H9 (cell line): ENCODE results near the gene TCF4. TPM values are rescaled to one million over a fixed set of nuclear protein-coding genes. Genes with fewer than 3 reads are reported as not detected.

Experiments
- DNase-seq: peaks from one replicate; pipeline ENCODE4 v3.0.0-alpha.2; 2017
- H2AFZ ChIP-seq: one replicate; pipeline ENCODE4 v1.6.1; 2013; ENCODE audit warnings: mild to moderate bottlenecking, low read length, control low read depth, moderate library complexity
- H2AK5ac ChIP-seq: 2 replicates; pipeline ENCODE4 v1.6.1; 2013; ENCODE audit warnings: low read length, control low read depth, mixed read lengths; ENCODE audit not compliant: insufficient read length
- H2BK120ac ChIP-seq: one replicate; pipeline ENCODE4 v1.6.1; 2013; ENCODE audit warnings: low read depth, mild to moderate bottlenecking, low read length, control low read depth, inconsistent platforms; ENCODE audit not compliant: poor library complexity, severe bottlenecking
- H2BK12ac ChIP-seq: 2 replicates; pipeline ENCODE4 v1.6.1; 2013; ENCODE audit warnings: low read length, control low read depth, mixed read lengths, low read depth; ENCODE audit not compliant: insufficient read length
- H2BK15ac ChIP-seq: 2 replicates; pipeline ENCODE4 v1.6.1; 2013; ENCODE audit warnings: low read depth, low read length, control low read depth
- H2BK20ac ChIP-seq: one replicate; pipeline ENCODE4 v1.6.1; 2013; ENCODE audit warnings: low read depth, mild to moderate bottlenecking, low read length, control low read depth, inconsistent platforms; ENCODE audit not compliant: poor library complexity, severe bottlenecking
- H2BK5ac ChIP-seq: 2 replicates; pipeline ENCODE4 v1.6.1; 2013; ENCODE audit warnings: low read length, control low read depth, mixed read lengths; ENCODE audit not compliant: insufficient read length
- H3K14ac ChIP-seq: 2 replicates; pipeline ENCODE4 v1.6.1; 2013; ENCODE audit warnings: low read length, control low read depth; ENCODE audit not compliant: insufficient read depth
- H3K18ac ChIP-seq: 2 replicates; pipeline ENCODE4 v1.6.1; 2013; ENCODE audit warnings: low read depth, mild to moderate bottlenecking, mixed read lengths, low read length, control low read depth; ENCODE audit not compliant: insufficient read length
- H3K23ac ChIP-seq: 2 replicates; pipeline ENCODE4 v1.6.1; 2013; ENCODE audit warnings: low read length, control low read depth, mixed read lengths, low read depth; ENCODE audit not compliant: insufficient read length
- H3K23me2 ChIP-seq: 2 replicates; pipeline ENCODE4 v1.6.1; 2013; ENCODE audit warnings: low read depth, mild to moderate bottlenecking, mixed read lengths, low read length, control low read depth; ENCODE audit not compliant: insufficient read length, poor library complexity, severe bottlenecking
- H3K27ac ChIP-seq: 2 replicates; pipeline ENCODE4 v1.5.1; 2013; ENCODE audit warnings: low read length, control low read depth, mixed read lengths, low read depth; ENCODE audit not compliant: insufficient read length
- H3K27me3 ChIP-seq: 2 replicates; pipeline ENCODE4 v1.6.1; 2013; ENCODE audit warnings: low read length, control low read depth, inconsistent platforms; ENCODE audit not compliant: insufficient read depth
- H3K4ac ChIP-seq: 2 replicates; pipeline ENCODE4 v1.6.1; 2013; ENCODE audit warnings: low read depth, mild to moderate bottlenecking, control low read depth, inconsistent platforms, low read length, moderate library complexity
- H3K4me1 ChIP-seq: 2 replicates; pipeline ENCODE4 v1.6.1; 2013; ENCODE audit warnings: low read length, control low read depth, inconsistent platforms; ENCODE audit not compliant: insufficient read depth
- H3K4me2 ChIP-seq: 2 replicates; pipeline ENCODE4 v1.6.1; 2013; ENCODE audit warnings: low read length, control low read depth, mixed read lengths; ENCODE audit not compliant: insufficient read length, insufficient read depth
- H3K56ac ChIP-seq: 2 replicates; pipeline ENCODE4 v1.6.1; 2013; ENCODE audit warnings: low read depth, mild to moderate bottlenecking, mixed read lengths, low read length, control low read depth; ENCODE audit not compliant: insufficient read length
- H3K79me1 ChIP-seq: 2 replicates; pipeline ENCODE4 v1.6.1; 2013; ENCODE audit warnings: low read depth, mild to moderate bottlenecking, moderate library complexity, low read length, control low read depth, inconsistent platforms; ENCODE audit not compliant: insufficient read depth, poor library complexity, severe bottlenecking
- H3K79me2 ChIP-seq: 2 replicates; pipeline ENCODE4 v1.6.1; 2013; ENCODE audit warnings: low read length, control low read depth, inconsistent platforms; ENCODE audit not compliant: insufficient read depth
- H3K9ac ChIP-seq: 2 replicates; pipeline ENCODE4 v1.6.1; 2013; ENCODE audit warnings: low read length, control low read depth, mixed read lengths; ENCODE audit not compliant: insufficient read length; ENCODE audit errors: extremely low read depth
- H3K9me3 ChIP-seq: one replicate; pipeline ENCODE4 v1.6.1; 2013; ENCODE audit warnings: low read depth, low read length, inconsistent platforms; ENCODE audit not compliant: control insufficient read depth
- H3T11ph ChIP-seq: one replicate; pipeline ENCODE4 v1.6.1; 2013; ENCODE audit warnings: mild to moderate bottlenecking, low read length, control low read depth, inconsistent platforms
- H4K20me1 ChIP-seq: one replicate; pipeline ENCODE4 v1.6.1; 2013; ENCODE audit not compliant: control insufficient read depth, insufficient read length, insufficient read depth
- H4K5ac ChIP-seq: 2 replicates; pipeline ENCODE4 v1.6.1; 2013; ENCODE audit warnings: low read depth, mild to moderate bottlenecking, mixed read lengths, low read length, control low read depth; ENCODE audit not compliant: insufficient read length
- H4K8ac ChIP-seq: replicated peaks from 2 replicates; pipeline ENCODE4 v1.6.1; 2013; ENCODE audit warnings: low read length, control low read depth, mixed read lengths, low read depth; ENCODE audit not compliant: insufficient read length
- H4K91ac ChIP-seq: 2 replicates; pipeline ENCODE4 v1.6.1; 2013; ENCODE audit warnings: low read depth, mild to moderate bottlenecking, moderate library complexity, mixed read lengths, low read length, control low read depth; ENCODE audit not compliant: insufficient read length
- H3K27ac Mint-ChIP-seq, 3 experiments: 2 replicates in 2 of 3; 3 replicates in 1 of 3; pipeline ENCODE4 v1.8.0; 2020 to 2021; ENCODE audit warnings: mixed read lengths in 3 of 3, mild to moderate bottlenecking in 1 of 3, moderate library complexity in 1 of 3
- H3K27me3 Mint-ChIP-seq: 2 replicates; pipeline ENCODE4 v1.8.0; 2021; ENCODE audit warnings: low read depth, mild to moderate bottlenecking, moderate library complexity, mixed read lengths
- H3K36me3 Mint-ChIP-seq, 3 experiments: 2 replicates in 2 of 3; 3 replicates in 1 of 3; pipeline ENCODE4 v1.8.0; 2020 to 2021; ENCODE audit warnings: low read depth in 3 of 3, mixed read lengths in 3 of 3; ENCODE audit not compliant: insufficient read depth in 1 of 3
- H3K4me1 Mint-ChIP-seq, 2 experiments: 2 replicates each; pipeline ENCODE4 v1.8.0; 2020; ENCODE audit warnings: mixed read lengths in 2 of 2
- H3K4me3 Mint-ChIP-seq, 2 experiments: 2 replicates in 1 of 2; 3 replicates in 1 of 2; pipeline ENCODE4 v1.8.0; 2020 to 2021; ENCODE audit warnings: mild to moderate bottlenecking in 2 of 2, mixed read lengths in 2 of 2, moderate library complexity in 1 of 2
- H3K9me3 Mint-ChIP-seq, 2 experiments: 2 replicates in 1 of 2; 3 replicates in 1 of 2; pipeline ENCODE4 v1.8.0; 2020; ENCODE audit warnings: mild to moderate bottlenecking in 2 of 2, mixed read lengths in 2 of 2, moderate library complexity in 1 of 2
- CTCF ChIP-seq: fragments of 200-600 bp; sonication (generic); conservative IDR thresholded peaks from 3 replicates; pipeline ENCODE4 v1.8.0; 2021; ENCODE audit warnings: antibody characterized with exemption, mild to moderate bottlenecking
- WGBS: extraction: QIAGEN DNeasy Blood & Tissue Kit; methylation state at CpG from one replicate; pipeline ENCODE4 v1.1.7; 2013; ENCODE audit warnings: missing lambda C conversion rate, low lambda C conversion rate, mixed read lengths; ENCODE audit not compliant: insufficient read length; ENCODE audit errors: extremely low coverage; 5-methylcytosine and 5-hydroxymethylcytosine counted together
- total RNA-seq: library from RNA; stranded (reverse); gene quantifications from 2 replicates; pipeline ENCODE4 v1.2.1, GENCODE V29; 2021

The TCF4 gene
- total RNA-seq, 1 experiment from 2014 or later = 99.4 TPM

DNA sequence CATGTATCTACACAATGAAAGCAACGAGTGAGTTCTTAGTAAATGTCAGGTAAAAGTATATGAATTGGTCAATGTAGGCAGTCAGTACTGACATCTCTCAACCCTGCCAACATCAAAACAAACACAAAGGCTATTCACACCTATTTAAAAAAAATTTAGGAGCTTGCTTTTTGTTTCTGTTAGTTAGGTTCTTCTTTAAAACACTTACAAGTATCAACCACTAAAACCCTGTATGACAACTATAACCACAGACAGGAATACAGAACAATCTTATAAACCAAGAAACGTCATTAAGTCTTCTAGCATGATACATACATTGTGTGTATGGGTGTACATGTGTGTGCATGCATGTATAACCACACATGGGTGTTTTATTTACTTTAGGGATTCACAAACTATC, 131.0 kb downstream of the TCF4 start:
- Histone ChIP-seq H4K8ac (no peak overlapping the region), H3K9me3 (no peaks in the 10 kb centered on the region), H3K79me1 (peaks cover 3% of the 10 kb centered on the region), H3K56ac (no peak overlapping the region), H3K27ac (no peak overlapping the region), H3K79me2 (peaks cover 18% of the 10 kb centered on the region; the same call in 1 of the 2 replicates), H3K27me3 (no peaks in the 10 kb centered on the region), H3K18ac (no peak overlapping the region), H2BK5ac (no peak overlapping the region), H2AFZ (no peak overlapping the region), H4K5ac (no peak overlapping the region), H2BK15ac (no peak overlapping the region), H3K4ac (no peak overlapping the region), H3K4me1 (peaks cover 5% of the 10 kb centered on the region; the same call in 1 of the 2 replicates), H4K20me1 (no peaks in the 10 kb centered on the region), H3K23ac (no peak overlapping the region), H3K23me2 (no peaks in the 10 kb centered on the region), H2BK120ac (no peak overlapping the region), H3K9ac (no peak overlapping the region), H3K4me2 (no peak overlapping the region), H2BK20ac (no peak overlapping the region), H2BK12ac (no peak overlapping the region), H3K14ac (no peak overlapping the region), H2AK5ac (no peak overlapping the region), H4K91ac (no peak overlapping the region), H3T11ph (no peak overlapping the region)
- Mint-ChIP-seq H3K9me3 (no peaks in the 10 kb centered on the region), H3K27ac (no peak overlapping the region), H3K4me3 (no peak overlapping the region), H3K27me3 (no peaks in the 10 kb centered on the region), H3K4me1 (peaks cover 42 to 43% of the 10 kb centered on the region in 2 experiments), H3K36me3 (peaks cover 0 to 13% (median 0%) of the 10 kb centered on the region in 3 experiments; a peak in 2 of 7 replicates)
- no peak for DNase-seq
- no peak for TF ChIP-seq CTCF
- no CpG with 5 or more reads among the region's 2 CpGs for WGBS
